Skin epidermis (tissue), 12 donors: Measurements from ENCODE around the gene OR5AS1.
"Not testable (repeated sequence)": the region's sequence is repeated elsewhere in the genome, so short reads cannot be mapped to it uniquely, and the experiment has no call there.

Source experiments
- H3K27ac ChIP-seq, 21 experiments: fragments of 200-600 bp; sonication (generic) in 11 of 21; one replicate each; pipeline ENCODE4 v1.5.0; 2020; ENCODE audit warnings: mild to moderate bottlenecking in 3 of 21, inconsistent platforms in 2 of 21, moderate library complexity in 2 of 21
- H3K4me3 ChIP-seq, 7 experiments: fragments of 200-600 bp; sonication (generic) in 2 of 7; one replicate each; pipeline ENCODE4 v1.5.0; 2020; ENCODE audit warnings: inconsistent platforms in 2 of 7, mild to moderate bottlenecking in 2 of 7, moderate library complexity in 1 of 7

The OR5AS1 gene

DNA sequence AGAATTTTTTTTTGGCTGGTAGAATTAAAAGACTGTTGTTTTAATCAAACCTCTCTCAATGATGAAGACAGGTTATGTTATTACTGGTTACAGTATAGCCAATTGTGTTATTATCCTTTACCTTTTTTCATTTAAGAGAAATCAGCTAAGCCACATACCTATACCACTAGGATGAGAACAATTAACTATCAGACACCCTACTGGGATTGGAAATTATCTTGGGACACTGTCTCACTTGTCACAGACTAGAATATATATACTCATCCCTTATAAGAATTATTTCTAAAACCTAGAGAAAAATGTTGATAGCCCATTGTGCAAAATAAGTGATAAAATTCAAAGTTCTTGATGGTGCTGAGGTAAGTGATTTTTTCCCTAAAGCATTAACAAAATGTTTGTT, at the start of gene OR5AS1:
Gene OR5AS1 (plus strand): TSS at position 301 of the 400 bp plus-strand sequence. CDS start 2,765 bp downstream, outside the sequence.
- Histone ChIP-seq H3K4me3 (no peak within 1 kb of the TSS), H3K27ac (no peak within 1 kb of the TSS)

DNA sequence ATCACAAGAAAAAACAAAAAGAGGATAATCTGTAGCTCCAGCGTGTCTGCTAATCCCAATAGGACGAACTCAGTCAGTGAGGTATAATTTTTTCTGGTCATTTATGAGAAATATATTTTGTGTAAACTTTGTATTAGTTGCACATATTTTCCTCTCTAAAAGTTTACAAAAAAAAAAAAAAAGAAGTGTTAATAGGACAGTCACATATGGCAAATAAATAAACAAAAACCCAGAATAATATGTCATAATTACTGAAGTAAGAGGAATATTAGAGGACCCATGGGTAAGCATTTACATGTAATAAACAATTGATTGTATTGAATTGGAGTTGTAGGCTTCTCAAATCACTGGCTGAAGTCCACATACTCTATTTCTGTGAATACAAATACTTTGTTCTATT, 32.9 kb upstream of the OR5AS1 start, which contains the start of gene OR5F1:
Gene OR5F1 (minus strand): TSS at position 101 of the 400 bp plus-strand sequence. CDS start 0 bp downstream, at position 101.
- Histone ChIP-seq H3K27ac (no peak within 1 kb of the TSS), H3K4me3 (no peak within 1 kb of the TSS)

DNA sequence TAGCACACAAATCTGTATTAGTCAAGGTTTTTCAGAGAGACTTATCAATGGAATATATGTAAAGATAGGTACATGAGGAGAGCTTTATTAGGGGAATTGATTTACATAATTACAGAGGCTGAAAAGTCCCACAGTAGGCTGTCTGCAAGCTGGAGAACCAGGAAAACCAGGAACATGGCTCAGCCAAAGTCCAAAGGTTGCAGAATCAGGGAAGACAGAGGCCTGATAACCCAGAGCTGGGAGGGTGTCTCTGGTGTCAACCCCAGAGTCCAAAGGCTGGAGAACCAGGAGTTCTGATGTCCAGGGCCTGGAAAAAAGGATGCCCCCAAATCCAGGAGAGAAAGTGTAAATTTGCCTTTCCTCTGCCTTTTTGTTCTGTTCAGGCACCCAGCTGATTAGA, 16.7 kb upstream of the OR5AS1 start:
- H3K4me3 ChIP-seq: no peak overlapping the region
- H3K27ac ChIP-seq: no peak overlapping the region

DNA sequence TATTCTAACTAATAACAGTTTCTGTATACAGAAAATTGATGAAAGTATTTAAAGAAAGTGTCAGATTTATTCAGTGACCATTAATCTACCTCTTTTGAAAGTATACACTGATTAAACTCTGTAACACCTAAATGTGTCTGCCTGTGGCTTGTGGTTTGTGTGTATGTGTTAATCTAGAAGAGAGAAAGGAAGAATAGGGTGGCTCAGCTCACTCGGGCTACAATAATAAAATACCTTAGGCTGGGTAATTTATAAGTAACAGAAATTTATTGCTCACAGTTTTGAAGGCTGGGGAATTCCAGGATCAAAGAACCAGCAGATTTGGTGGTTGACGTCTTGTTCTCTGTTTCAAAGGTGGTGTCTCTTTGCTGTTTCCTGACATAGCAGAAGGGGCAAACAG, 13.6 kb upstream of the OR5AS1 start:
- Histone ChIP-seq H3K4me3 (no peak overlapping the region), H3K27ac (no peak overlapping the region)

DNA sequence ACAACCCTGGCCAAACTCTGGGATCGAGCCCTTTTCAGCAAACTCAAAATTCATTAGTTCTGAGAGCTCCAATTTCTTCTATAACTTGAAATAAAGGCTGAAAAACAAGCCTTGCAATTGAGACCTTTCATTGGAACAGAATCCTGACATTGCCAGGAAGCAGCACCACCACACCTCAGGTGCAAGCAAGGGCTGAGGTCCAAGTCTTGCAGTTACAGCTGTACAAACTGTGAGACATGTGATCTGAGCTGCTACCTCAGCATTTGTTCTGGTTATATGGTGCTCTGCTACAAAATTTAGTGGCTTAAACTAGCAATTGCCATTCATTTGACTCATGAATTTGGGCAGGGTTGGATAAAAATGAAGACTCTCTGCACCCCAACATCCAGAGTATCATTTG, 18.1 kb downstream of the OR5AS1 start:
- Histone ChIP-seq H3K27ac (no peak overlapping the region), H3K4me3 (no peak overlapping the region)

DNA sequence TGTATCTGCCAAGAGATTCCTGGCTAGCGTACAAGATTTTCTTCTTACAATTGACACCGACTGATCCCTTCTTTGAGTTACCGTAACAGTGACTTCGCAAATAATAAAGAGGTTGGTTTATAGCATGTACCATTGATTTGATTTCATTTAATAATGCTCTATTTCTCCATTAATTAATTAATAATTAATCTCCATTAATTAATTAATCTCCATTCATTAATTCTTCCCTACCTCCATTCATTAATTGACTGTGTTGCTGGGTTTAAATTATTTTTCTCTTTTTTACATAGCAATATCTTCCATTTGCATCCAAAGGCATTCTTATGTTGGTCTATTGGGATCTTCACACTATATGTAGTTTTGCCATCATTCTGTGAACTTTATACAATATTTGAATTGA, 21.0 kb downstream of the OR5AS1 start:
- H3K4me3 ChIP-seq: no peak overlapping the region
- H3K27ac ChIP-seq: no peak overlapping the region

DNA sequence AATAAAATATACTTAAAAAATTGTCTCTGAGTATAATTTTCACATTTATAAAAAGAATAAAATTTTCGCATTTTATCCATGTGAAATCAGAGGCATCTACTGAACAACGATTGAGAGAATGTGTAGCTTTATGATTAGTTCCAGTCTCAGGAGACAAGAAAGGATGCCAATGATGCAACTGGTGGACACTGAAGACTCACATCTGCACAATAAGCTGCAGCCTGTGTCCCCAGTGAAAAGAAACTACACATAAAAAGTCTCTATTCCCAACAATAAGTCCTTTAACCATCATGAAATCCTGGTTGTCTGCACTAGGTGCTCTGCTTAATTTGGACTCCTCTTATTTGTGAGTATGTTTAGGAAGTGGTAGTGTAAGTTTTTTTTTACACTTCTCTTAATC, 22.0 kb downstream of the OR5AS1 start:
- Histone ChIP-seq H3K4me3 (no peak overlapping the region), H3K27ac (no peak overlapping the region)

DNA sequence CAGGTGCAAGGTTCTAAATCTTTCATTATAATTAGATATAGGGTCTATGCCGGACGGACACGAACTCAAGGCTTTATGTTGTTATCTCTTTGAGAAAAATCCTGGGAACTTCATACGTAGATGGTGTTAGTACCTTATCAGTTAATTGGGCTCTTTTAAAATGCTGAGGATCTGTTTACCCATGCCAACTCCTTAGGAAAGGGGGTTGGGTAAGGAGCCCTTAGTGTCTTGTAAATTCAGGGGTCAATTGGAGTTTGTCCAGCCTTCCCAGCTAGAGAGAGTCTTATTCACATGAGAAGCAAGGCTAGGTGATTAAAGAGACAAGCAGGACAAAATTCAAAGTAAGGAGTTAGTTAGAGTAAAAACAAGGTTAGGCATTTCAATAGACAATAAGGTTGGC, 28.9 kb downstream of the OR5AS1 start:
- H3K27ac ChIP-seq, H3K4me3 ChIP-seq: not testable (repeated sequence)

DNA sequence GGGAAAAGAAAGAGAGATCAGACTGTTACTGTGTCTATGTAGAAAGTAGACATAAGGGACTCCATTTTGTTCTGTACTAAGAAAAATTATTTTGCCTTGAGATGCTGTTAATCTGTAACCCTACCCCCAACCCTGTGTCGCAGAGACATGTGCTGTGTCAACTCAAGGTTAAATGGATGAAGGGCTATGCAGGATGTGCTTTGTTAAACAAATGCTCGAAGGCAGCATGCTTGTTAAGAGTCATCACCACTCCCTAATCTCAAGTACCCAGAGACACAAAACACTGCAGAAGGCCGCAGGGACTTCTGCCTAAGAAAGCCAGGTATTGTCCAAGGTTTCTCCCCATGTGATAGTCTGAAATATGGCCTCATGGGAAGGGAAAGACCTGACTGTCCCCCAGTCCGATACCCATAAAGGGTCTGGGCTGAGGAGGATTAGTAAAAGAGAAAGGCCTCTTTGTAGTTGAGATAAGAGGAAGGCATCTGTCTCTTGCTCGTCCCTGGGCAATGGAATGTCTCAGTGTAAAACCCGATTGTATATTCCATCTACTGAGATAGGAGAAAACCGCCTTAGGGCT, 30.3 kb downstream of the OR5AS1 start:
- not testable (repeated sequence) for H3K27ac ChIP-seq, H3K4me3 ChIP-seq

DNA sequence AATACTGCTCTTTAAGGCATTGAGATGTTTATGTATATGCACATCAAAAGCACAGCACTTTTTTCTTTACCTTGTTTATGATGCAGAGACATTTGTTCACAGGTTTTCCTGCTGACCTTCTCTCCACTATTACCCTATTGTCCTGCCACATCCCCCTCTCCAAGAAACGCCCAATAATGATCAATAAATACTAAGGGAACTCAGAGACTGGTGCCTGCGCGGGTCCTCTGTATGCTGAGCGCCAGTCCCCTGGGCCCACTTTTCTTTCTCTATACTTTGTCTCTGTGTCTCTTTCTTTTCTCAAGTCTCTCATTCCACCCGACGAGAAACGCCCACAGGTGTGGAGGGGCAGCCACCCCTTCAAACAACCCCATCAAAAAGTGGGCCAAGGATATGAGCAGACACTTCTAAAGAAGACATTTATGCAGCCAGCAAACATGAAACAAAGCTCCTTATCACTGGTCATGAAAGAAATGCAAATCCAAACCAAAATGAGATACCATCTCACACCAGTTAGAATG, 30.9 kb downstream of the OR5AS1 start:
- H3K4me3 ChIP-seq, H3K27ac ChIP-seq: not testable (repeated sequence)

DNA sequence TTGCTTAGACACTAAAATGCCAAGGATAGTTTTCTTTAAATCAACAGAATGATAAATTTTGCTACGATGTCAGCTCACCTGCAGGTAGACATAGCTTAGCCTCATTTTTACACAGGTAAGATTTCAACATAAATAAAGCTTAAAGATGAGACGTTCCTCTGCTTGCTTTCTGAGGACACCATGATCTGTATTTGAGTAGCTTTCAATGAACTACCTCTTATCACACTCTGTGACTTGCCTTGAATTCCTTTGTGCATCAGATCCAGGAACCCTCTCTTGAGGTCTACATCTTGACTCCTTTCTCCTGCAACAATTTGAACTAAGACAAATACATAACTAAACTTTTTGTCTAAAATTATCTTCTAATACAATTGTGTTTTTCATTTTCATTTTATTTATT, 39.5 kb downstream of the OR5AS1 start:
- no peak overlapping the region for H3K4me3 ChIP-seq
- H3K27ac ChIP-seq: no peak overlapping the region
